Measurements from ENCODE around the gene ABLIM3. TPM values are rescaled to one million over a fixed set of nuclear protein-coding genes. Genes with fewer than 3 reads are reported as not detected.
"Not testable (repeated sequence)": the region's sequence is repeated elsewhere in the genome, so short reads cannot be mapped to it uniquely, and the experiment has no call there.

Gene ABLIM3
- polyA plus RNA-seq, 1 donor, result 1.1 TPM

- no peak for DNase-seq
Measured at GRCh38 chr5:149157330-149157729, 16.0 kb downstream of the ABLIM3 start.

DNA sequence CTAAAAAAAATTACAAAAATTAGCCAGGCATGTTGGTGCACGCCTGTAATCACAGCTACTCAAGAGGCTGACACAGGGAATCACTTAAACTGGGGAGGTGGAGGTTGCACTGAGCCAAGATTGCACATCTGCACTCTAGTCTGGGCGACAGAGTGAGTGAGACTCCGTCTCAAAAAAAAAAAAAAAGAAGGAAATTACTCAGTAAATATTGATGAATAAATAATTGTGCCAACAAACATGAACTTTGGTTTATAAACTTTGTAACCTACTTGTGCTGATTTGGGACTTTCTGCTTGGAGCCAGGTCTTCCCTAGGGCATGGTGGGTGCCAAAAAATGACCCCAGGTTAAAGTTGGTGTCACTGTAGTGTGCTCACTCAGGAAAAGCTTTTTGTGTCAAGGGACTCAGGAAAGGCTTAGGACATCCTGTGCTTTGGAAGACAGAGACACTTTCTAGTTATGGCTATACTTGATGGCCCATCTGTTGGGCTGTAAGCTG, 19.0 kb downstream of the ABLIM3 start:
- DNase-seq, result no peak

- no peak for DNase-seq
Measured at GRCh38 chr5:149161026-149161687, 19.9 kb downstream of the ABLIM3 start.

GRCh38 chr5:149161850-149162249, 20.6 kb downstream of the ABLIM3 start:
- no peak for DNase-seq

GRCh38 chr5:149162401-149163084, 21.2 kb downstream of the ABLIM3 start:
- no peak for DNase-seq

DNA sequence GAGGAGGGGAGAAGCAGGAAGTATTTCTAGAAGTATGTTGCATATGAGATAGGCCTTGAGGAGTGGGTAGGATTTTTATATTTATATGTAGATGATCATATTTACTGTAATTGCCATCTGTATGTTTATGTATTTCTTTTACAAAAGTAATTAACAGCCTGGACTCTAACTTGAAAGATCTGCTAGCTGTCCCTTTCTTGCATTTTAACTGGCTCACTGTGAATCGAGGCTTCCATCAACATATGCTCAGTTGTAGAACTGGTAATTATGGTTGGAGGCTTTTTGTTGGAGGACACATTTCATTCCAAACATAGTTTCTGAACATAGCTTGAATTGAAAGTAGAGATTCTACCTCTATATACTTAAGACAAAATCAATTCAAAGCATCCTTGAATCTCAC, 23.4 kb downstream of the ABLIM3 start:
- no peak for DNase-seq

DNA sequence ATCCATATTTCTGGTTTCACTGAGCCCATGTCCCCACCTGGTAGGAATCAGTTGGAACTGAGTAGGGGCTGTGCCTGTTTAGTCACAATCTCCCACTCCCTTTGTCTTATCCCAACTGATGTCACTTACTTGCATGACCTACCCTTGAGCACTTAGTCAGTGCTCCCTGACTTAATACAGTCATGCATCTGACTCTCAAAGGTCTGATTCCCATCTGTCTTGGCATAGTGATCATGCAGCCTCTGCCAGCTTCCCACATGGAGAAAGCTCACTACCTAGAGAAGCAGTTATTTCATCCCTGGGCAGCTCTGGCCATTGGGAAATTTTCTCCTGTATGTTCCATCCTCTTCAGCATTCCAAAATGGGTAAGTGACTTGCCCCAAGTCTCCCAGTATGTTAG, 24.8 kb downstream of the ABLIM3 start:
- no peak for DNase-seq

GRCh38 chr5:149166591-149167100, 25.4 kb downstream of the ABLIM3 start:
- DNase-seq, result no peak

- no peak for DNase-seq
Measured at GRCh38 chr5:149168276-149168906, 27.1 kb downstream of the ABLIM3 start.

DNA sequence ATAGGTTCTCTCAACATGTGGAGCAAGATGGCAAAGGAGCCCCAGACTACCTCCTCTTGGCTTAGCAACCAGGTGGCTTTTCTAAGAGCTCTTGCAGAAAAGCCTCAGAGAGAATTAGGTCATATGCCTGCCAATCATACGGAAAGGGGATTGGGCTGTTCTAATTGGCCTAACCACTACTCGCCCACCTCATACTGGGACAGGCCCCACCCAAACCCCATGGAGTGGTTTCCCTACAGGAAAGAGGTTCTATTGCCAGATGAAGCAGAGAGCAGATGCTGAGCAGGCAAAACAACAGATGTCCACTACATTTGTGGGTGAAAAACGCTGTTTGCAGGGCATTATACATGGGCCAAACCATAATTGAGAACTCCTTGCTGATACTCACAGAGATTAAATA, 29.0 kb downstream of the ABLIM3 start:
- DNase-seq, result no peak

GRCh38 chr5:149172261-149172660, 31.0 kb downstream of the ABLIM3 start:
- no peak for DNase-seq

GRCh38 chr5:149172709-149173505, 31.6 kb downstream of the ABLIM3 start:
- DNase-seq, result no peak

GRCh38 chr5:149174847-149175234, 33.5 kb downstream of the ABLIM3 start:
- DNase-seq, result no peak

- no peak for DNase-seq
Measured at GRCh38 chr5:149175346-149176105, 34.2 kb downstream of the ABLIM3 start.

DNA sequence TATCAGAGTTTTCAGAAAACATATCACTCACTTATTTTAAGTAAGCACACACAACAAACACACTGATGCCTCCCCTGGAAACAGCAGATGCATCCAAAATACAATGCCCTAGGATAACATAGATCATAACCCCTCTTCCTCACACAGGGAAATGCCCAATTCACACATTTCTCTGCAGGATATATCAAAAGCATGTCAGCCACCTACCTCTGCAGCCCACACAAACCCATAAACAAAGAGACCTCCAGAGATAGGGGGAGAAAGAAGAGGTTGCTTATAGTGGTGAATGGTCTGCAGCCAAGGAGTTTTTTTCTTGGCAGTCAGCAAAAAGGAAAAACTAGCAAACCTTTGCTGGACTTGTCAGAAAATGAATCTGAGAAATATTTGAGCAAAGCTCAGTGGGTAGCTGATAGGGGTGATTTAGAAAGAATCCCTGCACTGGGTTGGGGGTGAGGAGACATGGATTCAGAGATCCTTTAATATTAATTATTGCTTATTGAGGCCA, 36.1 kb downstream of the ABLIM3 start:
- DNase-seq, result no peak

DNA sequence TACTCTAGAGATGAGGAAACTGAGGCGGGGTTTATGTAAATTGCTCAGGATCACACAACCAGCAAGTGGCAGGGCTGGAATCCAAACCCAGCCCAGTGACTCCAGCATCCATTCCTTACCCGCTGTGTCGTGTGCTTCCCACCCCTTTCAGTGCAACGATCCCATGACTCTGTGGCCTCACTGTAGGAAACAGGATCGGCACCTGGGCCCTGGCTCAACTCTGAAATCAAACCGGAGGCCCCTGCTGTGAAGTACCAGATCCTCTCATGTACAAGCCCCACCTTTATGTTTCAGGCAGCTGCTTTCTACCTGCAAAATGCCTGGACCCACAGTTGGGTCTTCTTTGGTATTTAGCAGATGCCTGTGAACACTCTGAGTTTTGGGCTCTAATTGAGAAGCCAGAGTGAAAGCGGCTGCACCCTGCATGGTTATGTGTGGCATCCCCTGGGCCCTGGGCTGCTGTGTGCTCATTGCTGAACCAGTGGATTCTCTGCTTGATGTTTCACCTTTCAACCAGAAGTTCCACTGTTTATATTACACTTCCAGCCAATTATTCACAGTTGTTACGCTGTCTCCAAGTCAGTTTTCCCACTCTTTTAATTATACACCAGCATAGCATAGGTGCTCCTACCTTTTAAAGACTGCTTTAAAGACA, 36.7 kb downstream of the ABLIM3 start:
- DNase-seq, result no peak

DNA sequence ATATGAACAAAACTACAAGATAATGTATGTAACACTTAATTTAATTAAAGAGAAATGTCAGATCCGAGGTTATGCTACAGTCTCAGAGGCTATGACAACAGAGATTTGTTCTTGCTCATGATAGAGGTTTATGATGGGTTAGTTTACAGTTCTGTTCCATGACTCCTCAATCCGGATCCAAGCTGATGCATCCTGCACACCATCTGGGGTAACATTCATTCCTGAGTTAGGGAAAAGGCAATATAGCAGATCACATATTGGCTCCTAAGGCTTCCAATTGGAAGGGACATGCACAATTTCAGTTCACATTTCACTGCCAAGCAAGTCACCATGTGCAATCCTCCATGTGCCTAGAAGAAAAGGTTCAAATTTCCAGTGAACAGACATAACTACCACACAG, 40.4 kb downstream of the ABLIM3 start:
- no peak for DNase-seq

- no peak for DNase-seq
Measured at GRCh38 chr5:149182241-149182640, 40.9 kb downstream of the ABLIM3 start.

DNA sequence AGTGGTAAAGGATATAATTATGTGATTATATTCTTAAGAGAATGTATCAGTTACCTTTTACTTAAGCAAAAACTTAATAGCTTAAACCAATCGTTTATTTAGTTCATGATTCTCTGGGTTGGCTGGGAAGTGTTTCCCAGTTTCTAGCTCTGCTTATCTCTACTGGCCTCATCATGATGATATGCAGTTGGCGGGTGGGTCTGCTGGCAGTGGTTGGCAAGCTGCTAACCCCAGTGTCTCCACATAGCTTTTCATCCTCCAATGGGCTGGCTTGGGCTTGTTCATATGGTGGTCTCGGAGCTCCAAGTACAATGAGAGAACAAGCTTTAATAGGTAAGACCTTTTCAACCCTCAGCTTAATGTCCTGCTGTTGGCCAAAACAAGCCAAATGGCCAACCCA, 43.8 kb downstream of the ABLIM3 start:
- DNase-seq, result no peak

DNA sequence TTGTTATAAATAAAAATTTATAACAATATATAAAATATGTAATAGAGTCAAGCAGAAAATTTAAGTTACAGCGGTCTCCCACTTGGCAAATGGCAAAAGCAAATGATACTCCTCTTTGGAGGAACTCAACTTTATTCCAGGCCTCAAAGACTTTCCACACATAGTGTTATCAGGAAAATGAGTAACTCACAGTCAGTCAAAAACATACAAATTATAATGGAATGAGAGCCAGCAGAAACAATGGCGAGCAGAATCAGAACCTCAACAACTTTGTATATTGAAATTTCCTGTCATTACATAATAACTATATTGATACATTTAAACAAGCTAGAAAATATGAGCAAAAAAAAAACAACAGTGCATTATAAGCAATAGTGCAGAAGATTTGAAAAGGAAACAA, 45.2 kb downstream of the ABLIM3 start:
- no peak for DNase-seq

DNA sequence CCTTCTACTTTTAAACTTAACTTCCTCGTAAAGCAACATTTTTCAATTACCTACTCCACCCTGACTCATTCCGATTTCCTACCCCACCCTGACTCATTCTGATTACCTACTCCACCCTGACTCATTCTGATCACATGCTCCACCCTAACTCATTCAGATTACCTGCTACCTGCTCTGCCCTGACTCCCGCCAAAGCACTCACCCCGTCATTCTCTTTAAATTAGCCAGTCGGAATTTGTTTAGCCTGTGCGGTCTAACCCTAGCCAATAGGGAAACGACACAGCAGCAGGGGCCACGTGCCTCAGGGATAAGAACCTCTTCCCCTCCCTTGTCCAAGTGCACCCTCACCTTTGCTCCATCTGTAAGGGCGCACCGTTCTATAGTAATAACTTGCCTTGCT, 46.3 kb downstream of the ABLIM3 start:
- DNase-seq, result not testable (repeated sequence)
